Activated CD4-positive, alpha-beta T cell treated with anti-CD3 and anti-CD28 coated beads, Interleukin-2, amount 50 U/mL, for 24 hours (primary cell): ENCODE results near the gene MB.

Experiments used
- DNase-seq, 2 donors: peaks; one replicate each; pipeline ENCODE4 v3.0.0-alpha.2; 2020; ENCODE audit warnings: low read depth in 1 of 2, low spot score in 1 of 2

MB gene

GRCh38 chr22:35597692-35598395 is 19.3 kb downstream of the MB start:
- no peak for DNase-seq

GRCh38 chr22:35596821-35597220 is 20.3 kb downstream of the MB start:
- DNase-seq, result no peak

- DNase-seq, result no peak
Observed at GRCh38 chr22:35594686-35595085, 22.4 kb downstream of the MB start.

- DNase-seq, result no peak
Observed at GRCh38 chr22:35593891-35594470, 23.1 kb downstream of the MB start.

GRCh38 chr22:35593071-35593890 is 23.8 kb downstream of the MB start:
- DNase-seq, result no peak

- no peak for DNase-seq
Observed at GRCh38 chr22:35592418-35592967, 24.6 kb downstream of the MB start.

GRCh38 chr22:35591714-35592417 is 25.3 kb downstream of the MB start:
- no peak for DNase-seq

GRCh38 chr22:35590634-35591295 is 26.4 kb downstream of the MB start:
- DNase-seq, result no peak

GRCh38 chr22:35589756-35590093 is 27.4 kb downstream of the MB start:
- DNase-seq, result no peak

GRCh38 chr22:35589071-35589755 is 27.9 kb downstream of the MB start:
- no peak for DNase-seq

- DNase-seq, result no peak
Observed at GRCh38 chr22:35587896-35588295, 29.2 kb downstream of the MB start.

GRCh38 chr22:35587447-35587870 is 29.7 kb downstream of the MB start:
- no peak for DNase-seq

GRCh38 chr22:35586771-35587170 is 30.4 kb downstream of the MB start:
- DNase-seq, result no peak

- DNase-seq, result peak; percentile 22 to 30
Observed at GRCh38 chr22:35582861-35583670, 34.1 kb downstream of the MB start.

- DNase-seq, result no peak
Observed at GRCh38 chr22:35582218-35582860, 34.8 kb downstream of the MB start.

GRCh38 chr22:35581023-35581413 is 36.1 kb downstream of the MB start:
- DNase-seq, result no peak

GRCh38 chr22:35580351-35581022 is 36.6 kb downstream of the MB start:
- DNase-seq, result no peak

- DNase-seq, result no peak
Observed at GRCh38 chr22:35578836-35579575, 38.1 kb downstream of the MB start.
